HG02588 (cell line): ENCODE measurements around the gene RYR3.

Source experiments
- ATAC-seq: cut with Tn5 transposase; IDR thresholded peaks from one replicate; pipeline ENCODE4 v1.9.1; 2021; ENCODE audit warnings: mild to moderate bottlenecking, moderate library complexity; ENCODE audit not compliant: unreplicated experiment

Gene RYR3

GRCh38 chr15:33380406-33380805, 69.6 kb downstream of the RYR3 start:
- ATAC-seq: no peak

GRCh38 chr15:33382491-33382890, 71.7 kb downstream of the RYR3 start:
- no peak for ATAC-seq

- ATAC-seq: no peak
Observed at GRCh38 chr15:33384307-33384706, 73.5 kb downstream of the RYR3 start.

- ATAC-seq: no peak
Observed at GRCh38 chr15:33392453-33392852, 81.7 kb downstream of the RYR3 start.

- ATAC-seq: no peak
Observed at GRCh38 chr15:33393546-33393945, 82.8 kb downstream of the RYR3 start.

- no peak for ATAC-seq
Observed at GRCh38 chr15:33395321-33395720, 84.6 kb downstream of the RYR3 start.

- no peak for ATAC-seq
Observed at GRCh38 chr15:33395846-33396245, 85.1 kb downstream of the RYR3 start.

- no peak for ATAC-seq
Observed at GRCh38 chr15:33396475-33396874, 85.7 kb downstream of the RYR3 start.

GRCh38 chr15:33398555-33398954, 87.8 kb downstream of the RYR3 start:
- no peak for ATAC-seq

GRCh38 chr15:33400941-33401340, 90.2 kb downstream of the RYR3 start:
- ATAC-seq: no peak

GRCh38 chr15:33402600-33402999, 91.8 kb downstream of the RYR3 start:
- no peak for ATAC-seq

- no peak for ATAC-seq
Observed at GRCh38 chr15:33405096-33405495, 94.3 kb downstream of the RYR3 start.

- ATAC-seq: no peak
Observed at GRCh38 chr15:33411596-33412540, 101.1 kb downstream of the RYR3 start.

- no peak for ATAC-seq
Observed at GRCh38 chr15:33419701-33420100, 108.9 kb downstream of the RYR3 start.

- no peak for ATAC-seq
Observed at GRCh38 chr15:33424025-33424424, 113.3 kb downstream of the RYR3 start.

- no peak for ATAC-seq
Observed at GRCh38 chr15:33425142-33425541, 114.4 kb downstream of the RYR3 start.

- ATAC-seq: no peak
Observed at GRCh38 chr15:33430577-33430976, 119.8 kb downstream of the RYR3 start.

- ATAC-seq: no peak
Observed at GRCh38 chr15:33433821-33434220, 123.1 kb downstream of the RYR3 start.

- no peak for ATAC-seq
Observed at GRCh38 chr15:33438396-33438795, 127.6 kb downstream of the RYR3 start.

GRCh38 chr15:33440900-33441299, 130.1 kb downstream of the RYR3 start:
- no peak for ATAC-seq

- no peak for ATAC-seq
Observed at GRCh38 chr15:33442449-33442848, 131.7 kb downstream of the RYR3 start.

- ATAC-seq: no peak
Observed at GRCh38 chr15:33443708-33444107, 132.9 kb downstream of the RYR3 start.

GRCh38 chr15:33445984-33446383, 135.2 kb downstream of the RYR3 start:
- no peak for ATAC-seq
